Fibroblast of mammary gland (primary cell): ENCODE data around the gene ANKRD63.

Source experiments
- DNase-seq: peaks from one replicate; pipeline ENCODE4 v3.0.0-alpha.2; 2010; ENCODE audit warnings: low read depth
- H3K4me3 ChIP-seq: 2 replicates; pipeline ENCODE4 v1.5.1; 2011; ENCODE audit warnings: low read depth, mild to moderate bottlenecking, low read length, moderate library complexity; ENCODE audit not compliant: control insufficient read depth
- CTCF ChIP-seq: conservative IDR thresholded peaks from 2 replicates; pipeline ENCODE4 v1.5.1; 2011; ENCODE audit warnings: low read depth, low read length, inconsistent platforms; ENCODE audit not compliant: control insufficient read depth, insufficient read depth

ANKRD63 gene

DNA sequence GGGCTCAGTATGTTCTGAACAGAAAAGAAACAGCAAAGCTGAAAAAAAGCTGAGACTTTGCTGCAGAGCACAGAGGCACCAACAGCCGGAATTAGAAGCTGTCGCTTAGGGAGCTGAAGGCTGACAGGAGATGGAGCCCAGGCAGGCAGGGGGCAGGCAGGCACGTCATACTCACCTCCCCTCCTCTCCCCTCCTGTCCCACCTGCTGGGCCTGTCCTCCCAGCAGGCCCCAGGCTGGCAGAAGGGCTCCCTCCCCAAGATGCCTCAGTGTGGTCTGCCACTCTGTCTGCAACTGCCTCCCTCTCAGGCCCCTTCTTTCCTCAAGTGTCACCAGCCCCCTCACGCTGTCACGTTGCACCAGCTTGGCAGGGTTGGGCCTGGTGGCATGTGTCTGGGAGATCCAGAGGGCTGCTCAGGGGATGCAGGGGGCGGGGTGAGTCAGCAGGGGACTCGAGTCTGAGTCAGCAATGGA is 3.2 kb upstream of the ANKRD63 start:
- no peak for TF ChIP-seq CTCF
- no peak overlapping the region for H3K4me3 ChIP-seq
- DNase-seq = no peak

- no peak for DNase-seq
- H3K4me3 ChIP-seq = no peak overlapping the region
- TF ChIP-seq CTCF = no peak
Measured at GRCh38 chr15:40285554-40286011, 2.7 kb upstream of the ANKRD63 start.

DNA sequence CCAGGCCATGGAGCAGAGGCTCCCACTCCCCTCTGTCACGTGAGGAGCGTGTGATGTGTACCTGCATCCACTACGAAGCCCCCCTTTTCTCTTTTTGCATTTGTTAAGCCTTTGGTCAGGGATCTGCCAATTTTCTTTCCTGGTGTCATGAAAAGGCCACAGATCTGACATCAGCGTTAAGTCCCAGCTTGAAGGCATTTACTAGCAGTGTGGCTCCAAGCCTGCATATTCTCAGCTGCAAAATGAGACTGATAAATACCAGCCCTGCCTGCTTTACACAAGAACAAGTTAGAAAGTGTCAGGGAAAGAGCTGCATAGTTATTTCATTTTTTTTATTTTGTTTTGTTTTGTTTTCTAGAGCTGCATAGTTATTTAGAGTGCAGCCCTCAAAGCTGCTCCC is 2.3 kb upstream of the ANKRD63 start:
- TF ChIP-seq CTCF = no peak
- no peak for DNase-seq
- H3K4me3 ChIP-seq = no peak overlapping the region

- no peak overlapping the region for H3K4me3 ChIP-seq
- no peak for DNase-seq
- TF ChIP-seq CTCF = no peak
Measured at GRCh38 chr15:40283615-40284300, 894 bp upstream of the ANKRD63 start.

DNA sequence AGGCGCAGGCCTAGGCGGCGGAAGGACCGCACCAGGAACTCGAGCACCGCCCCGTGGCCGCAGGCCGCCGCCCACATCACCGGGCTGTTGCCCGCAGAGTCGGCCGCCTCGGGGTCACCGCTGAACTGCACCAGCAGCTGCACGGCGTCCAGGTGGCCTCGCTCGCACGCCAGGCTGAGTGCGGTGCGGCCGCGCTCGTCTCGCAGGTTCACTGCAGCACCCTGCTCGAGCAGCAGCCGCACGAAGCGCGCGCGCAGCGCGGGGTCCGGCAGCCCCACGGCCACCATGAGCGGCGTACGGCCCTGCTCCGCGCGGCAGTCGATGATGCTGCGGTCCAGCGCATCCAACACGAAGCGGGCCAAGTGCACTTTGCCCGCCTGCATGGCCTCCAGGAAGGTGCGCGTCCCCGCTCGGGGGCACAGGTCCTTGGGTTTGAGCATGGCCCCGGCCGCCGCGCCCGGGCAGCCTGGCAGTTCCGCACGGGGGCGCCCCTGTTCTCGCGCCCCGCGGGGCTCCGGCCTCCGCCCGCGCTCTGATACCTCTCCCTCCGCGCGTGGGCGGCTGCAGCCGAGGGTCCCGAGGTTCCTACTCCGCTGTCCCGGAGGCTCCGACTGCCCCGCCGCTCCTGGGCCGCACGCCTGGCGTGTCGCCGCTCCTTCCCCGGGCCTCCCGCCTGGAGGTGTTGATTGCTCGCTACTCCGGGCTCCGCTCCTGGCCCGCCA is 556 bp downstream of the ANKRD63 start:
- TF ChIP-seq CTCF = no peak
- no peak overlapping the region for H3K4me3 ChIP-seq
- no peak for DNase-seq

- DNase-seq = no peak
- no peak overlapping the region for H3K4me3 ChIP-seq
- no peak for TF ChIP-seq CTCF
Measured at GRCh38 chr15:40281801-40282146, 1.1 kb downstream of the ANKRD63 start.
